Activated CD4-positive, alpha-beta T cell treated with anti-CD3 and anti-CD28 coated beads for 48 hours (primary cell): ENCODE data around the gene SDCCAG8.

Source experiments
- DNase-seq: peaks from one replicate; pipeline ENCODE4 v3.0.0-alpha.2; 2020

SDCCAG8 gene

GRCh38 chr1:243254927-243255790 is 682 bp upstream of the SDCCAG8 start, which contains the start of gene CEP170:
Gene CEP170 (minus strand): TSS chr1:243255281. CDS start chr1:243225280, 30,001 bp downstream.
- peak; percentile 93 for DNase-seq

GRCh38 chr1:243256590-243256989 is 749 bp downstream of the SDCCAG8 start:
- no peak for DNase-seq

- DNase-seq: no peak
Measured at GRCh38 chr1:243257189-243257588, 1.3 kb downstream of the SDCCAG8 start.

- no peak for DNase-seq
Measured at GRCh38 chr1:243258731-243259130, 2.9 kb downstream of the SDCCAG8 start.

- DNase-seq: no peak
Measured at GRCh38 chr1:243260221-243260880, 4.5 kb downstream of the SDCCAG8 start.

GRCh38 chr1:243261390-243261789 is 5.5 kb downstream of the SDCCAG8 start:
- no peak for DNase-seq

GRCh38 chr1:243264717-243265116 is 8.9 kb downstream of the SDCCAG8 start:
- DNase-seq: no peak

GRCh38 chr1:243266231-243266630 is 10.4 kb downstream of the SDCCAG8 start:
- DNase-seq: no peak

GRCh38 chr1:243267471-243267880 is 11.6 kb downstream of the SDCCAG8 start:
- no peak for DNase-seq

- DNase-seq: no peak
Measured at GRCh38 chr1:243267914-243268653, 12.2 kb downstream of the SDCCAG8 start.

GRCh38 chr1:243268751-243269460 is 13.1 kb downstream of the SDCCAG8 start:
- DNase-seq: no peak

GRCh38 chr1:243269461-243269801 is 13.6 kb downstream of the SDCCAG8 start:
- DNase-seq: no peak

GRCh38 chr1:243270097-243270864 is 14.4 kb downstream of the SDCCAG8 start:
- no peak for DNase-seq

GRCh38 chr1:243271996-243272395 is 16.2 kb downstream of the SDCCAG8 start:
- DNase-seq: no peak

GRCh38 chr1:243272401-243272800 is 16.6 kb downstream of the SDCCAG8 start:
- no peak for DNase-seq

GRCh38 chr1:243273506-243273905 is 17.7 kb downstream of the SDCCAG8 start:
- no peak for DNase-seq

- no peak for DNase-seq
Measured at GRCh38 chr1:243273945-243274344, 18.1 kb downstream of the SDCCAG8 start.

GRCh38 chr1:243275316-243275715 is 19.5 kb downstream of the SDCCAG8 start:
- DNase-seq: no peak

- no peak for DNase-seq
Measured at GRCh38 chr1:243280571-243281129, 24.8 kb downstream of the SDCCAG8 start.

- DNase-seq: no peak
Measured at GRCh38 chr1:243281672-243282071, 25.8 kb downstream of the SDCCAG8 start.

- no peak for DNase-seq
Measured at GRCh38 chr1:243286409-243287122, 30.7 kb downstream of the SDCCAG8 start.
